DMS53 treated with DMSO at 0.1 percent for 48 hours (cell line): ENCODE results near the gene TEKT4.
A peak's percentile ranks its signal among the peaks of the same experiment; 100 is the strongest.
"Not testable (repeated sequence)": the region's sequence is repeated elsewhere in the genome, so short reads cannot be mapped to it uniquely, and the experiment has no call there.

Experiments used
- DNase-seq: peaks from one replicate; lab custom pipeline; 2025; ENCODE audit not compliant: unreplicated experiment; lab: John Stamatoyannopoulos, UW

TEKT4 gene, protein sequence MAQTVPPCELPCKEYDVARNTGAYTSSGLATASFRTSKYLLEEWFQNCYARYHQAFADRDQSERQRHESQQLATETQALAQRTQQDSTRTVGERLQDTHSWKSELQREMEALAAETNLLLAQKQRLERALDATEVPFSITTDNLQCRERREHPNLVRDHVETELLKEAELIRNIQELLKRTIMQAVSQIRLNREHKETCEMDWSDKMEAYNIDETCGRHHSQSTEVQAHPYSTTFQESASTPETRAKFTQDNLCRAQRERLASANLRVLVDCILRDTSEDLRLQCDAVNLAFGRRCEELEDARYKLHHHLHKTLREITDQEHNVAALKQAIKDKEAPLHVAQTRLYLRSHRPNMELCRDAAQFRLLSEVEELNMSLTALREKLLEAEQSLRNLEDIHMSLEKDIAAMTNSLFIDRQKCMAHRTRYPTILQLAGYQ

DNA sequence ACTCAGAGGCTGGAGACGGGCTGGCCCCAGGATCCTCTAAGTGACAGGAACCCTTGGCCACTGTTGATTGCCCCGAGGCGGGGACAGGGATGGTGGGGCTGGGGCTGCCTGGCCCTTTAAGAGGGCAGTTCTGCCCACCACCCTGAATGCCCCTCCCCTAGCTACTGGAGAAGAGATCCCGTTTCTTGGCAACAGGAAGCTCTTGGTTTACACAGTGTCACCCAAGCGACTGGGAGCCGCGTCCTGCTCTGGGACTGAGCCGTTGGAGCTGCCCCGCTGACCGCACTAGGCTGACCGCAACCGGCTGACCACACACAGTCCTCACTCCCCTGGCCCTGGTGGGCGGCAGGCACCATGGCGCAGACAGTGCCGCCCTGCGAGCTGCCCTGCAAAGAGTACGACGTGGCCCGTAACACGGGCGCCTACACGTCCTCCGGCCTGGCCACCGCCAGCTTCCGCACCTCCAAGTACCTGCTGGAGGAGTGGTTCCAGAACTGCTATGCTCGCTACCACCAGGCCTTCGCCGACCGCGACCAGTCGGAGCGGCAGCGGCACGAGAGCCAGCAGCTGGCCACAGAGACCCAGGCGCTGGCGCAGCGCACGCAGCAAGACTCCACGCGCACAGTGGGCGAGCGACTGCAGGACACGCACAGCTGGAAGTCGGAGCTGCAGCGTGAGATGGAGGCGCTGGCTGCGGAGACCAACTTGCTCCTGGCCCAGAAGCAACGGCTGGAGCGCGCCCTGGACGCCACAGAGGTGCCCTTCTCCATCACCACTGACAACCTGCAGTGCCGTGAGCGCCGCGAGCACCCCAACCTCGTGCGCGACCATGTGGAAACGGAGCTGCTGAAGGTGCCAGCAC is at the start of gene TEKT4:
TSS of gene TEKT4 (plus strand) at position 205 of the 862 bp plus-strand sequence. CDS start at position 355, 150 bp downstream.
- peak; percentile 79 for DNase-seq

- not testable (repeated sequence) for DNase-seq
Measured at GRCh38 chr2:94839224-94839623, 32.0 kb upstream of the TEKT4 start.

- not testable (repeated sequence) for DNase-seq
Measured at GRCh38 chr2:94856856-94857255, 14.4 kb upstream of the TEKT4 start.

DNA sequence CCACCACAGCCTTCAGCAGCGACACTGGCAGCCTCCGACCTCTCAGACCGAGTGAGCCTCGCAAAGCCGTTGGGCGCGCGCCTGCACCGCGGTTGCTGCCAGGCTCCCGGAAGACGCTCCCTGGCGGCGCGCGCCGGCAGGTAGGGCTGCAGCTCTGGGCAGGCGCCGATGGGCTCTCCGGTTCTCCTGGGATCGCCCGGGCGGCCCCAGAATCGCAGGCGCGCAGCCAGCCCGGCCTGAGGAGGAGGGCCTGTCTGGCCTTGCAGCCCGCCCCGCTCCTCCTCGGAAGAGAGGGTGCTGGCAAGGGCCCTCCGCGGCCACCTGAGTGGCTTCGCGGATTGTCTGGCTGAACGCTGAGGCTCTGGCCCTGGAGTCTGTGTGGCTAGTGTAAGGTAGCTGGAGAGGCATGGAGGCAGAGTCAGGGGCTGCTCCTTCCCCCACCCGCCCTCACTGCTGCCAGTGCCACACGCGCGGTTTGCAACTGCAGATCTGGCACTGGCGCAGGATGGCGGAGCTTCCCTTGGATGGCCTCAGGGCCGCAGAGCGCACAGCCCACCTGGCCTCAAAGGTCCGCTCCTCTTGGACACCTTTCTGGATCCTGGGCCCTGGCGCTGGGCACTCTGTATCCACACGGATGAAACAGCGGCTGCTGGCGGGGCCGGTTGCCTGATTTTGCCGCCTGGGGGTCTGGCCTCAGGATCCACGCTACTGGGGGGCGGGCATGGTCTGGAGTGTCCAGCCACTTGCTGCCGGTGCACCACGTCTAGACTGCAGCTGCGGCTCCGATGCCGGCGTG is 13.7 kb upstream of the TEKT4 start:
- DNase-seq = peak; percentile 59

DNA sequence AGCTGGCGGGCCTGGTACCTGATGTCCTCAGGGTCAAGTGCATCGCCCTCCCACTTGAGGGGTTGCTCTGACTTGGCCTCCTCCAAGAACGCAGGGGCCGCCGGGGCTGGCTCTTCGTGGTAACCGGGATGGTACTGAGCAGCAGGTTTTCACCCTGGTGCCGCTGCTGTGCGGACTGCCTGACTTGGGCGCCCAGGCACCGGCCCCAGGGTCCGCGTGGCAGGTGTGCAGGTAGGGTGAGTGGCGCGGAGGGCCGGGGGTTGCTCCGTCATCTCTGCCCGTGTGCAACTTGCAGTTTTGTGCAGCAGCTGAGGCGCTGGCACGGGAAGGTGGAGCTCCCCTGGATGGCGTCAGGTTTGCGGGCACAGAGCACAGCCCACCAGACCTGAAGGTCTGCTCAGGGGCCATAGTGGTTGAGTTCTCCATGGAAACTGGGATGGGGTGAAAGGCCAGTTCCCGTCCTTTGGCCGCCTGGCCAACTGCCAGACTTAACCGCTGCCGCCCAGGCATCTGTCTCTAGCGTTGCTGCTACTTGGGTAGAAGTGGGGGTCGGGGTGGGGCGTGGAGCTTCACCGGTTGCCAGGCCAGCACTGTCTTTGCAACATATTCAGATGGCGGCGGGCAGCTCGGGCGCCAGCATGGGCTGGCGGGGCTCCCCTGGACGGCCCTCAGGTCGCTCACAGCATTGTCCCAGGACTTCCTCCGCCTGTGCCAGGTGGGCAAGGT is 12.9 kb upstream of the TEKT4 start:
- DNase-seq = not testable (repeated sequence)

DNA sequence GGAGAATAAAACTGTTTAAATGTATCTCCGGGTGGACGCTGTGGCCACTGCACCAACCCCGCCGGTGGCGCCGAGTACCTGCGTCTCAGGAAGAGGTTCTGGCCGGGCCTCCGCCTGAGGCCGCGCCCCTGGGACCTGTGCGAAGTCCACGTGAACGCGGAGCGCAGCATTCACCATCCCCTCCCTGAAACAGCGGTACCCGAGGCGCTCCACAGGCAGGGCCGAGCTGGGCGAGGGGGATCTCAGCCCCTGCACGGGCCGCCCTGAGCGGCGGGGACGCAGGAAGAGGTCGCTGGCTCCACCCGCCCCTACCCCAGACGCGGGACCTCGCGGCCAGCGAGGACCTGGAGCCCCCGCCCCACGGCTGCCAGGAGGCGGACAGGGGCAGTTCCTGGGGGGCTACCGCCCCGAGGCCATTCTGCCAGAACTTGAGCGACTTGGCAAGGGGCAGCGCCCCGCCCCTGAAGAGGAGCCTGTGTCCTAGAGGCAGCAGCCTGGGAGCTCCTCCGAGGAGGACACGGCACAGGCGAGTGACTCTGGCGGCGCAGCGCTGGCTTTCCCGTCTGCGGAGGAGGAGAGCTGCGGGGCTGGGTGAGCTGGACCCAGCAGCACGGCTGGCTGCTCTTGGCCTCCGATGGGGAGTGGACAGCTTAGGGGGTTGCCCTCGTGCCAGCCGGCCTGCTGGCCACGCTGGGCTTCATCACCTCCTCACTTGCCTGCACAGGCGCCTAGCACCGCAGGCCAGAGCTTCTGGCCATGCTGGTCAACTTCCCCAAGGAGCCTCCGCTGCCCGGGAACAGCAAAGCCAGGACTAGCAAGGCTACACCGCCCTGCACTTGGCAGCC is 9.7 kb upstream of the TEKT4 start:
- DNase-seq = peak; percentile 24

DNA sequence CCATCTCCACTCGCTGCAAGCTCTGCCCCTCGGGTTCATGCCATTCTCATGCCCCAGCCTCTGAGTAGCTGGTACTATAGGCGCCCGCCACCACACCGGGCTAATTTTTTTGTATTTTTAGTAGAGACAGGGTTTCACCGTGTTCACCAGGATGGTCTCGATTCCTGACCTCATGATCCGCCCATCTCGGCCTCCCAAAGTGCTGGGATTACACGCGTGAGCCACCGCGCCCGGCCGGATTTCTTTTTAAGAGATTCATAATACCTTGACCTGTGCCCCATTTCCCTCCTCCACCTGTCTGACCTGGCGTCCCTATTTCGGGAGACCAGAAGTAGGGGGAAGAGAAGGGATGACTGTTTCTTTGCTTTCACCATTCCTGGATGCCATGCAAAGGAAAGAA is 8.3 kb upstream of the TEKT4 start:
- DNase-seq = not testable (repeated sequence)

DNA sequence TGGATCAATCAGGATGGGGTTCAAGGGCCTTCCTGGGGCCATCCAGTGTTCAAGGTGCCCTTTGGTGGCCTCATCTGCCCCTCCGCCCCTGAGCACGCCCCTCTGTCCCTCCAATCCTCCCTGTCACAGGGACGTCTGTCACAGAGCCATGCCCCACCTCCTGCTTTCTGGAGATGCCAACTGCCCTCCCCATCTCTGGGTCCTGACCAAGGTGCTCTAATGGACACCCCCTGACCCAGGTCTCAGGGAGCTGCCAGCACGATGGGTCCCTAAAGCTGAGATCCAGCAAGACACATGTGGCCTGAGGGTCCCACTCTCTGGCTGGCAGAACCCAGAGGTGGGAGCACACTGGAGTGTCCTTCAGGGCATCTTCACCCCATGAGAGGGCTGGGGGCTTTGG is 2.1 kb upstream of the TEKT4 start:
- DNase-seq = no peak

DNA sequence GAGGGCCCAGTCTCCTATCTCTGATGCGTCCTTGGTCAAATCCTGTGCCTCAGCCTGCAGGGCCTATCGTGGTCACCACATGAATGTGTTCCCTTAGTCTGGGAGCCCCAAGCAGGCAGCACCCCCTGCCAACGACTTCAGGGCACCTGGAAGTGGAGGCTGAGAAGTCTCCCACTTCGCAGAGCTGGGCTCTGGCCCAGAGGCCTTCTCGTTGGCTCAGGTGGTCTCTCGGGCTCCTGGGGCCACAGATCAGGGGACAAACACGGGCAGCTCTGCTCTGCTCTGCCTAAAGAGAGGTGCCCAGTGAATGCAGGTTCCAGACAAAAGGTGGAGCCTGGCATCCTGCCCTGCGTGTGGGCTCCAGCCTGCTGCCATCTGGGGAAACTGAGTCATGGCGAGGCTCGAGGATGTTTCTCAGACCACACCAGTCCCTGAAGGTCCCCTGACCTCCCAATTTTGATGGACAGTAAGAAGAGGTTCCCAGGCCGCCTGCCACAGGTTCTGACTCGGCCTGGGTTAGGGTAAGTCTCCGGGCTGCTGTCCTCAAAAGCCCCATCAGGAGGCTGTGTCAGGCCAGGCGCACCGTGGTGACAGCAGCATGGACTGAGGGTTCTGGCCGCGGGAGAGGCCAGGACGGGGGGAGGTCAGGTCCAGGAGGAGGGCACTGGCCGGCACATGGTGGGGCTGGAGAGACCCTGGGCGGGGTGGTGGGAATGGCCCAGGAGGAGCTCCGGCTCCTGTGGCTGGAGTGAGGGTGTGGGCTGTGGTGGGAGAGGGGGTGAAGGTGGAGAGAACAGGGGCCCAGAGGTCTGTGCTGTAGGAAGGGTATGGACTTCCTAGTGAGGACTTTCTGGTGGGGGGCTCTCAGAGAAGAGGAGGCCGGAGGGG is 1.4 kb upstream of the TEKT4 start:
- DNase-seq = no peak

GRCh38 chr2:94870440-94871225 is 597 bp upstream of the TEKT4 start:
- DNase-seq = peak; percentile 78

- no peak for DNase-seq
Measured at GRCh38 chr2:94872088-94872618, 923 bp downstream of the TEKT4 start.

DNA sequence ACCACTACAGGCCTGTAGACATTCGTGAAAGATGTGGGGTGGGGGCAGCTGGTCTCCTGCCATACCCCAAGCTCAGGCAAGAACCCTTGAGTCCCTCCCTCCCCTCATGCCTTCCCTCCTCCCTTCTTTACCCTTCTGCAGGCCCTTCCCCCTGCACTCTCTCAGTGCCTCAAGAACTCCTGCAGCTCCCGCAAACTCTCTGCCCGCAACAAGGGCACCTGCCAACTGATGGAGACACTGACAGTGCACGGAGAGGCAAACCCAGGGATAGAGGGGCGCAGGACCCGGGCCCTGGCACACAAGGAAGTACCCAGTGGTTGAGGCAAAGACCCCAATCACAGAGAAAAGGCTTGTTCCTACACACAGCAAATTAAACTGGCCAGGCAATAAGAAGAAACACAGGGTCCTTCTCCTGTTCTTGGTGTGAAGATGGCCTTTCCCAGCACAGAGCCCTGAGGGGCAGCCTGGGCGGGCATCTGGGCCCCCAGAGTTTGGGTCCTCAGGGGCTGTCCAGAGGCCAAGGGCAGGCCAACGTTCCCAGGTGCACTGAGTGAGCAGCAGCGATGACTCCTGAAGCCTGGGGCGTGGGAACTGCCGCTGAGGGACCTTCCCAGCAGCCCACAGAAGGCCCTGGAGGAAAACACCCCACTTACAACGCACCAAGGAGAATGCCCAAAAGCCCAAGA is 1.6 kb downstream of the TEKT4 start:
- no peak for DNase-seq

DNA sequence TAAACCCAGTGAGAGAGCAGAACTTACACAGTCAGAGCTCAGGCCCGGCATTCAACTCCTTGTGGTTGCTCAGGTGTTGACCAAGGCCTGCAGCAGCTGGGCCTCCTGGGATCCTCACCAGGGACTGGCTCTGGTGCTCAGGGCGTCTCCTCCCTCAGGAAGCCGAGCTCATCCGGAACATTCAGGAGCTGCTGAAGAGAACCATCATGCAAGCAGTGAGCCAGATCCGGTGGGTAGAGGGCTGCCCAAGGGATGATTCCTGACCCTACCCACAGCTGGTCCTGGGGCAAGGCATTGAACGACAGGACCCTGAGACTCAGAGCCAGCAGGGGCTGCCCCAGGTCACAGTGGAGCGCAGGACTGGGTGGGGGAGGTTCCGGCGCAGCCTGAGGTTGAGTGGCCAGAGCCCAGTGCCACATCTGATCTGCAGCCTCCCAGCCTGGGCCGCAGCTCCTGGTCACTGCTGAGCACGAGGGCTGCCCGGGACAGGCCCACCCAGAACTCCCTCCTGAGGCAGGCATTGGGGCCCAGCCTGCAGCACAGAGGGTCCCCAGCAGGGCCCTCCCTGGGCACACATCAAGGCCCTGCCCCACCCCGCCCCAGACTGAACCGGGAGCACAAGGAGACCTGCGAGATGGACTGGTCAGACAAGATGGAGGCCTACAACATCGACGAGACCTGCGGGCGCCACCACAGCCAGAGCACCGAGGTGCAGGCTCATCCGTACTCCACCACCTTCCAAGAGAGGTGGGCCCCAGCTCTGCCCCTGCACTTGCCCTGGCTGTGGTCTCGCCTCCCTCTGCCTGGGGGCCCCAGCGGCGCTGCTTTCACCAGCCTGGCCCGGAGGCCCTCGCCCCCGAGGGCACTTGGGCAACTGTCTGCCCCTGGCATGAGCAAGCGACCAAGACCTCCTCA is 2.4 kb downstream of the TEKT4 start:
- DNase-seq = no peak

GRCh38 chr2:94874277-94874997 is 3.2 kb downstream of the TEKT4 start:
- DNase-seq = peak; percentile 67
